IMR-90 (cell line): ENCODE data around the gene CCDC97. TPM values are rescaled to one million over a fixed set of nuclear protein-coding genes. Genes with fewer than 3 reads are reported as not detected.

Source experiments
- ATAC-seq: fragments of 200-7000 bp; cut with Tn5 transposase; 2 replicates; pipeline ENCODE4 v1.9.1; 2020; ENCODE audit warnings: low read depth, mild to moderate bottlenecking, moderate library complexity
- BruUV-seq: library from RNA; stranded (reverse); fragments of 400-500 nt; replicated peaks from 2 replicates; lab custom pipeline; 2021; lab: Mats Ljungman, UMichigan
- CTCF ChIA-PET: fragments of 300-600 bp; formaldehyde crosslinking; extraction: SDS; loops from one replicate; lab custom pipeline; 2021; ENCODE audit warnings: antibody characterized with exemption; lab: Yijun Ruan, JAX
- POLR2A ChIA-PET: fragments of 300-600 bp; sonication (Branson Sonifier 250); formaldehyde crosslinking; loops from one replicate; lab custom pipeline; 2022; ENCODE audit warnings: antibody characterized with exemption; ENCODE audit not compliant: unreplicated experiment; lab: Charles Lee
- DNase-seq: peaks from one replicate; pipeline ENCODE4 v3.0.0; 2013
- H2AFZ ChIP-seq: replicated peaks from 2 replicates; pipeline ENCODE3; 2013; ENCODE audit warnings: low read length, mild to moderate bottlenecking; ENCODE audit not compliant: poor library complexity
- H2AK5ac ChIP-seq: 2 replicates; pipeline ENCODE4 v1.6.1; 2013; ENCODE audit warnings: low read depth, low read length, inconsistent platforms
- H2AK9ac ChIP-seq: replicated peaks from 2 replicates; pipeline ENCODE3; 2013; ENCODE audit warnings: mild to moderate bottlenecking, low read depth, low read length, moderate library complexity; ENCODE audit not compliant: poor library complexity
- H2BK120ac ChIP-seq: 2 replicates; pipeline ENCODE4 v1.6.1; 2013; ENCODE audit warnings: low read depth, low read length, inconsistent platforms
- H2BK15ac ChIP-seq: 3 replicates; pipeline ENCODE4 v1.6.1; 2013; ENCODE audit warnings: low read depth, low read length, inconsistent platforms
- H2BK20ac ChIP-seq: 2 replicates; pipeline ENCODE4 v1.6.1; 2013; ENCODE audit warnings: low read depth, mild to moderate bottlenecking, inconsistent platforms, low read length, moderate library complexity
- H2BK5ac ChIP-seq: 2 replicates; pipeline ENCODE4 v1.6.1; 2013; ENCODE audit warnings: mild to moderate bottlenecking, low read depth, low read length, inconsistent platforms; ENCODE audit not compliant: poor library complexity, severe bottlenecking
- H3K14ac ChIP-seq: replicated peaks from 2 replicates; pipeline ENCODE4 v1.6.1; 2013; ENCODE audit warnings: low read depth, low read length, inconsistent platforms
- H3K18ac ChIP-seq: 2 replicates; pipeline ENCODE4 v1.6.1; 2013; ENCODE audit warnings: low read depth, low read length, control low read depth
- H3K23ac ChIP-seq: 2 replicates; pipeline ENCODE4 v1.6.1; 2013; ENCODE audit warnings: low read depth, low read length, inconsistent platforms
- H3K27ac ChIP-seq: 2 replicates; pipeline ENCODE4 v1.5.1; 2013; ENCODE audit warnings: mild to moderate bottlenecking, control low read depth, low read length; ENCODE audit not compliant: insufficient read depth
- H3K27me3 ChIP-seq: 2 replicates; pipeline ENCODE4 v1.6.1; 2013; ENCODE audit warnings: low read length; ENCODE audit not compliant: control insufficient read depth, insufficient read depth
- H3K36me3 ChIP-seq: 2 replicates; pipeline ENCODE4 v1.6.1; 2013; ENCODE audit warnings: low read length, mixed read lengths; ENCODE audit not compliant: control insufficient read depth, insufficient read depth
- H3K4ac ChIP-seq: 2 replicates; pipeline ENCODE4 v1.6.1; 2013; ENCODE audit warnings: low read depth, low read length, inconsistent platforms
- H3K4me1 ChIP-seq: 2 replicates; pipeline ENCODE4 v1.6.1; 2013; ENCODE audit warnings: low read length, mixed read lengths; ENCODE audit not compliant: control insufficient read depth, insufficient read depth
- H3K4me2 ChIP-seq: 2 replicates; pipeline ENCODE4 v1.6.1; 2013; ENCODE audit warnings: low read depth, mild to moderate bottlenecking, control low read depth, low read length, moderate library complexity
- H3K4me3 ChIP-seq: 2 replicates; pipeline ENCODE4 v1.5.1; 2013; ENCODE audit warnings: low read depth, mild to moderate bottlenecking, control low read depth, low read length, moderate library complexity; ENCODE audit not compliant: insufficient read depth
- H3K56ac ChIP-seq: 2 replicates; pipeline ENCODE4 v1.6.1; 2013; ENCODE audit warnings: low read length, inconsistent platforms; ENCODE audit not compliant: insufficient read depth; ENCODE audit errors: extremely low read depth
- H3K79me1 ChIP-seq, 2 experiments: 2 replicates each; pipeline ENCODE4 v1.6.1; 2013; ENCODE audit warnings: low read length in 2 of 2, inconsistent platforms in 1 of 2, low read depth in 1 of 2
- H3K9ac ChIP-seq: 2 replicates; pipeline ENCODE4 v1.6.1; 2013; ENCODE audit warnings: low read depth, low read length, control low read depth
- H3K9me1 ChIP-seq: 2 replicates; pipeline ENCODE4 v1.6.1; 2013; ENCODE audit warnings: low read length, inconsistent platforms; ENCODE audit not compliant: insufficient read depth
- H3K9me3 ChIP-seq: 2 replicates; pipeline ENCODE4 v1.6.1; 2013; ENCODE audit warnings: low read length; ENCODE audit not compliant: control insufficient read depth, insufficient read depth
- H4K20me1 ChIP-seq: 2 replicates; pipeline ENCODE4 v1.6.1; 2013; ENCODE audit warnings: low read length, inconsistent platforms; ENCODE audit not compliant: insufficient read depth
- H4K5ac ChIP-seq: 2 replicates; pipeline ENCODE4 v1.6.1; 2013; ENCODE audit warnings: mild to moderate bottlenecking, low read depth, low read length, control low read depth
- H4K8ac ChIP-seq, 2 experiments: 2 replicates each; pipeline ENCODE4 v1.6.1; 2013; ENCODE audit warnings: low read depth in 2 of 2, low read length in 2 of 2, control low read depth in 1 of 2, inconsistent platforms in 1 of 2
- H4K91ac ChIP-seq: 2 replicates; pipeline ENCODE4 v1.6.1; 2013; ENCODE audit warnings: low read depth, low read length, inconsistent platforms; ENCODE audit not compliant: insufficient read depth
- BHLHE40 ChIP-seq: fragments of 150-350 bp; IDR thresholded peaks from 2 replicates; pipeline ENCODE4 v1.6.1; 2016; ENCODE audit warnings: mild to moderate bottlenecking, low read depth, low read length
- CEBPB ChIP-seq: IDR thresholded peaks from 2 replicates; pipeline ENCODE4 v1.6.1; 2012; ENCODE audit warnings: low read depth, low read length, improper control_type of control experiment
- CHD1 ChIP-seq: IDR thresholded peaks from 2 replicates; pipeline ENCODE4 v1.6.1; 2012; ENCODE audit warnings: low read depth, low read length, improper control_type of control experiment
- CTCF ChIP-seq: conservative IDR thresholded peaks from 2 replicates; pipeline ENCODE4 v1.5.1; 2012; ENCODE audit warnings: mild to moderate bottlenecking, low read depth, low read length, improper control_type of control experiment
- ELK1 ChIP-seq: fragments of 150-350 bp; IDR thresholded peaks from 2 replicates; pipeline ENCODE4 v1.6.1; 2016; ENCODE audit warnings: low read depth, mild to moderate bottlenecking, low read length, moderate library complexity, borderline replicate concordance
- FOS ChIP-seq: fragments of 150-350 bp; IDR thresholded peaks from 2 replicates; pipeline ENCODE4 v1.6.1; 2016; ENCODE audit warnings: low read depth, low read length
- MAFK ChIP-seq: IDR thresholded peaks from 2 replicates; pipeline ENCODE4 v1.6.1; 2012; ENCODE audit warnings: low read depth, low read length, improper control_type of control experiment
- MAZ ChIP-seq: IDR thresholded peaks from 2 replicates; pipeline ENCODE4 v1.6.1; 2012; ENCODE audit warnings: low read depth, mild to moderate bottlenecking, low read length, improper control_type of control experiment, moderate library complexity, borderline replicate concordance
- MXI1 ChIP-seq: IDR thresholded peaks from 2 replicates; pipeline ENCODE4 v1.6.1; 2012; ENCODE audit warnings: low read depth, mild to moderate bottlenecking, low read length, moderate library complexity, borderline replicate concordance
- NFE2L2 ChIP-seq: fragments of 150-350 bp; IDR thresholded peaks from 2 replicates; pipeline ENCODE4 v1.6.1; 2016; ENCODE audit warnings: low read depth, mild to moderate bottlenecking, low read length
- POLR2A ChIP-seq: IDR thresholded peaks from 2 replicates; pipeline ENCODE4 v1.6.1; 2012; ENCODE audit warnings: mild to moderate bottlenecking, low read depth, low read length
- RAD21 ChIP-seq: IDR thresholded peaks from 2 replicates; pipeline ENCODE4 v1.6.1; 2012; ENCODE audit warnings: low read length, improper control_type of control experiment
- RCOR1 ChIP-seq: IDR thresholded peaks from 2 replicates; pipeline ENCODE4 v1.6.1; 2012; ENCODE audit warnings: mild to moderate bottlenecking, low read length, improper control_type of control experiment; ENCODE audit not compliant: insufficient replicate concordance
- RFX5 ChIP-seq: IDR thresholded peaks from 2 replicates; pipeline ENCODE4 v1.8.0; 2012; ENCODE audit warnings: low read depth, mild to moderate bottlenecking, low read length, moderate library complexity
- SMC3 ChIP-seq: fragments of 150-350 bp; IDR thresholded peaks from 2 replicates; pipeline ENCODE4 v1.6.1; 2016; ENCODE audit warnings: low read depth, mild to moderate bottlenecking, antibody characterized with exemption, low read length, moderate library complexity
- USF2 ChIP-seq: fragments of 150-350 bp; IDR thresholded peaks from 2 replicates; pipeline ENCODE4 v1.6.1; 2017; ENCODE audit warnings: mild to moderate bottlenecking, antibody characterized with exemption, low read length, low read depth
- WGBS, 2 experiments: methylation state at CpG; one replicate each; pipeline versions ENCODE4 v1.1.5 to v1.1.7; 2013; ENCODE audit warnings: missing lambda C conversion rate in 2 of 2; ENCODE audit not compliant: insufficient read length in 1 of 2; ENCODE audit errors: extremely low coverage in 2 of 2; 5-methylcytosine and 5-hydroxymethylcytosine counted together
- dilution Hi-C: fragments of 300-500 bp; cut with HindIII; formaldehyde crosslinking; loops from one replicate; pipeline ENCODE4 v1.14.3; 2018; ENCODE audit warnings: low sequenced_read_pairs; ENCODE audit not compliant: unreplicated experiment
- in situ Hi-C: fragments of 300-500 bp; cut with MboI; formaldehyde crosslinking; loops from 3 replicates; pipeline ENCODE4 v1.14.3; 2019; ENCODE audit warnings: low sequenced_read_pairs, inconsistent platforms, mixed read lengths
- intact Hi-C: fragments of 100-400 bp; cut with micrococcal nuclease; formaldehyde crosslinking; loops from 2 replicates; pipeline ENCODE4 v1.10.0; 2022
- polyA plus RNA-seq, 3 experiments: library from polyadenylated mRNA; depleted of rRNA; stranded (reverse); fragments of >200 nt; gene quantifications; 2 replicates each; pipeline ENCODE4 v1.2.3, GENCODE V29; 2012; ENCODE audit warnings: low replicate concordance in 1 of 3
- total RNA-seq: library from RNA; depleted of rRNA; stranded (reverse); fragments of >200 nt; gene quantifications from 2 replicates; pipeline ENCODE4 v1.2.3, GENCODE V29; 2012

CCDC97 gene
- total and polyA plus RNA-seq, 2 of the 4 experiments (the other 2 are of a cell fraction), result 4.1 to 11.0 TPM

- Histone ChIP-seq H3K4me2 (no peak overlapping the region), H3K9ac (no peak overlapping the region), H3K79me1 (peaks cover 9 to 37% of the 10 kb centered on the region in 2 experiments; a peak in 3 of 4 replicates), H4K5ac (no peak overlapping the region), H3K36me3 (no peaks in the 10 kb centered on the region), H3K9me1 (peaks cover 7% of the 10 kb centered on the region), H3K18ac (no peak overlapping the region), H2BK20ac (no peak overlapping the region), H3K9me3 (no peaks in the 10 kb centered on the region), H4K91ac (no peak overlapping the region), H2BK5ac (no peak overlapping the region), H4K8ac (no peak overlapping the region), H2BK15ac (no peak overlapping the region), H3K27ac (no peak overlapping the region), H2BK120ac (no peak overlapping the region), H2AFZ (no peak overlapping the region), H3K4ac (no peak overlapping the region), H2AK9ac (no peak overlapping the region), H3K23ac (no peak overlapping the region), H3K56ac (no peak overlapping the region), H3K27me3 (no peaks in the 10 kb centered on the region), H3K4me3 (no peak overlapping the region), H3K14ac (no peak overlapping the region), H4K20me1 (peaks cover 3% of the 10 kb centered on the region; the same call in 1 of the 2 replicates), H2AK5ac (no peak overlapping the region), H3K4me1 (peaks cover 14% of the 10 kb centered on the region)
- DNase-seq (no peak), ATAC-seq (no peak)
- dilution Hi-C loops (no loop called here), in situ Hi-C loops (no loop called here), intact Hi-C loops (no loop called here)
- no TSS peak for BruUV-seq
- no CpG with 5 or more reads among the region's 2 CpGs for WGBS, 2 experiments
- ChIA-PET CTCF (no interaction called here), POLR2A (interaction anchor here (0.6 kb wide), 1 partner anchor 13 kb away, joined by 3 read pairs; no protein-coding TSS in a partner anchor)
- TF ChIP-seq POLR2A (no peak), MAZ (no peak), USF2 (no peak), BHLHE40 (no peak), RAD21 (no peak), RFX5 (no peak), CEBPB (no peak), SMC3 (no peak), MXI1 (no peak), NFE2L2 (no peak), ELK1 (no peak), CTCF (no peak), CHD1 (no peak), RCOR1 (no peak), FOS (no peak), MAFK (no peak)
These were observed 62.5 kb downstream of the CCDC97 start for GRCh38 chr19:41372501-41372900.
